SK-N-MC (cell line): Measurements from ENCODE around the gene WDR46.

Source experiments
- EZH2 ChIP-seq: fragments of 200-600 bp; sonication (generic); IDR thresholded peaks from one replicate; pipeline ENCODE4 v1.6.1; 2017; ENCODE audit warnings: antibody characterized with exemption
- POLR2AphosphoS5 ChIP-seq: IDR thresholded peaks from 2 replicates; pipeline ENCODE4 v1.6.1; 2012; ENCODE audit warnings: mild to moderate bottlenecking, low read depth, low read length, borderline replicate concordance

DNA sequence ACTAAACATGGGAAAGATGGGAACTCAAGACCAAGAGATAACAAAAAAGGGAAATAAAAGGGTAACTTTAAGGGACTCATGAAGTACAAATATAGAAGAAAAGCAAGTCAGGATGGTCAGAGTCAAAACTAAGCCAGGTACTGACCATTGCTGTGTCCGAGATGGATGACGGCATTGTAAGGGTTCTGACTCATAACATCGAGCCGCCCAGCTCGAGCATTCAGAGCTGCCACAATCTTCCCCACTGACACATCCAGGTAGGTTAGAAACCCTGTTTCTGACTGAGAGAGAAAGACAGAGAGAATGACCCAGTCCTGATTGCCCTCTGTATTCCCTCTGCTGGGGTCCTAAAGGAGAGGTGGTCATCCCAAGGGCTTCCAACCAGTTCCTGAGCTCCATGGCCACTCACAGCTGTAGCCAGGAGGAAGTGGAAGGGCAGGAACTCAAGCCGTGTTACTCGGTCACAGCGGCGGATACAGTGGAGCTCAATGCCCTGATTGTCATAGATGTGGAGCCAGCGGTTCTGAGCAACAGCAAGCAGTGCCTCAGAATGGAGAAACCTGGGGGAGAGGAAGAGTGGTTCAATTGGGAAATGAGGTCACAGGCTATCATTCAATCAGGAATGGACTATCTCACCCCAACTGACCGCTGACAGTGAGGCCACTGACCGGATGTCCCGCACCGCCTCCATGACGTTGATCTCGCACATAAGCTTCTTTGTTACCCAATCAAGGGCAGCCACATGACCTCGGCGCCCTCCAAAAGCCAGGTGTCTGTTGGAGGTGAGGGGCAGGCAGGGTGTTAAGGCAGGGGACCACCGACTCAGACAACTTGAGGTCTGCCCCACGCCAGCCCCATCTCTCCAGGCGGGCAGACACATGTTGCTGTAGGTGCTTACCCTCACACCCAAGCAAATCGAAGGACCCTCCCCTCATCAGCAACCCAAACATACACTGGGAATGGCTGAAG is 1.8 kb downstream of the WDR46 start:
- TF ChIP-seq EZH2 (no peak), POLR2AphosphoS5 (no peak)
